HG03066 (cell line): Measurements from ENCODE around the gene OR10G2.
"Not testable (repeated sequence)": the region's sequence is repeated elsewhere in the genome, so short reads cannot be mapped to it uniquely, and the experiment has no call there.

Experiments
- ATAC-seq: cut with Tn5 transposase; IDR thresholded peaks from one replicate; pipeline ENCODE4 v1.9.1; 2021; ENCODE audit warnings: low read depth; ENCODE audit not compliant: unreplicated experiment

The OR10G2 gene, protein sequence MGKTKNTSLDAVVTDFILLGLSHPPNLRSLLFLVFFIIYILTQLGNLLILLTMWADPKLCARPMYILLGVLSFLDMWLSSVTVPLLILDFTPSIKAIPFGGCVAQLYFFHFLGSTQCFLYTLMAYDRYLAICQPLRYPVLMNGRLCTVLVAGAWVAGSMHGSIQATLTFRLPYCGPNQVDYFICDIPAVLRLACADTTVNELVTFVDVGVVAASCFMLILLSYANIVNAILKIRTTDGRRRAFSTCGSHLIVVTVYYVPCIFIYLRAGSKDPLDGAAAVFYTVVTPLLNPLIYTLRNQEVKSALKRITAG

DNA sequence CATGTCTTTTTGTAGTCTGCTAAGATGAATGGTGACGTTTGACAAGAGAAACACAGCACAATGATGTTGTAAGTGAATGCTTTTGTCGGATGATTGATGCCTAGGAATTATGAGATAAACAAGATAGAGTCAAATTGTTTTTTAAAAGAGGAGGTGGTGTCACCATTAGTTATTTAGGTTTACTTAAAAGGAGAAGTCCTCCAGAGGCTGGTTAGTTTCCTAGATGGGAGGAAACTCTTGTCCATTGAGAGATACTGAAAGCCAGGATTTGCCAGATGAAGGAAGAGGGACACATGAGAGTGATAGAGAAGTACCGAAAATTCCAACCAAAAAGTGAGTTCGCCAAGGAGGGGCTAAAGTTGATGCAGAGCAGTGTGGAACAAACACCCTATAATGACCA is at the start of gene OR10G2:
Gene OR10G2, minus strand, starts transcription at position 101 of the 400 bp plus-strand sequence. Its CDS starts 98 bp downstream, at position 3.
- ATAC-seq: no peak

DNA sequence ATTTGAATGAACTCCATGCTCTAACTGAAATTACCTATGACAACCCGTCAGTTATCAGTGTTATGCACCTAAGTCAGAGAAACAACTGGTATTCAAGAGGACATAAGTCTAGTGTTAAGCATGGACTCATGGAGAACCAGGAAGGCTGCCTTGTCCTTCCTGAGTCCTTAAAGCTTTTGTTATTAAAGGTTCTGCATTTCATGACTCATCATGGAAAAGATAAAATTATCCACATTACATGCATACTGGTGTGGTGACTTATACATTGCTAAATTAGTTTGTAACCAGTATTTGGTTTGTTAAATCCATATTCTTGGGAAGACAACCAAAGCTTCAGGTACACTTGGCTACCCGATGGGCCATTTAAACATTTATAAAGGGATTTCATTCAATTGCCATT is 45.3 kb upstream of the OR10G2 start:
- no peak for ATAC-seq

DNA sequence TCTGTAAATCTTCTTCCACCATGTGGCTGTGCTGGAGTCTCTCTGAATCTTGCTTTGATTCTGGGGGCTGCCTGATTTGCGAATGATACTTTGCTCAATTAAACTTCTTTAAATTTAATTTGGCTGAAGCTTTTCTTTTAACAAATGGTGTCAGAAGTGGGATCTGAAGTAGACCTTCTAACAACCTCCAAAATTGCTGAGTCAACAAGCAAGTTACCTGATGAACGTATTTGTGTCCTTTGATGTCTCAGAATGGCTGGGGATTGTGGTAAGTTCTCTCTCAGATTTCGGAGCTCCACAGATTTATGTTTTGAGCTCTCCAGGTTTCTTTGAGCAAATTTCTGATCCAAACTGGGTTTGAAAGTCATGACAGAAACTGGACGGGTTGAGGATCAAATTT is 40.8 kb upstream of the OR10G2 start:
- no peak for ATAC-seq

DNA sequence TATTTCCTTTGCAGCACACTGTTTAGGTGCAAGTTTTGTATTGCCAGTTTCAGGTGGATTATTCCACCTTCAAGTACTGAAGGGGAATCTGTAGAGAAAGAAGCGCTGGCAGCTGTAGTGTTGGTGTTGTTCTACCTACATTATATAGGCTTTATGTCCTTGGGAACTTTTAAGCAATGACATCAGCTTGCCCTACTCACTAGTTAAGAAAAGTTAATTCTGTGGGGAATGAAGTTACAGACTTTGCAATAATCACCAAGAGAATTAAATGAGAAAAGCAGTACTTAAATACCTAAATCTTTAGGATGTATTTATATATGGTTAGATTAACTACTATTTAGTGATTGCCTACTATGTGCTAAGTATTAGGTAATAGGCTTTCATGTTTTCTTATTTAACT is 39.0 kb upstream of the OR10G2 start, which contains the start of gene OR4E1:
Gene OR4E1, minus strand, starts transcription at position 101 of the 400 bp plus-strand sequence. CDS start 2,883 bp downstream, outside the sequence.
- ATAC-seq: no peak

DNA sequence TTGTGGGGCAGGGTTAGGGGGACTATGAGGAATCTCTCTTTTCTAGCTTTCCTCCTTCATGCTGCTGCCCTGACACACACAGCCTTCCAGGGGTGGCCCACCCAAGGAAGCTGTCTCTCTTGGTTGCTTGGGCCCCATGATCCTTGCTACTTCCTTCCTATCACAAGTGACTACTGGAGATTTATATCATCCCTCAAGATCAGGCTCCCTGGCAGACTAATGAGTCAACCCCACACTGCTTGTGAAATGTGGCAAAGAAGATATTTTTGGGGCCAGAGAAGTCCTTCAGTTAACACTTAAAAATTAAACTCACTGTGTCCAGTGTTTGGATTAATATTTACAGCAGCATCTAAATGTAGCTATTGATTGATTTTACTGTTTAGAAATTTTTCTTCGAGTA is 37.4 kb upstream of the OR10G2 start:
- ATAC-seq: no peak

DNA sequence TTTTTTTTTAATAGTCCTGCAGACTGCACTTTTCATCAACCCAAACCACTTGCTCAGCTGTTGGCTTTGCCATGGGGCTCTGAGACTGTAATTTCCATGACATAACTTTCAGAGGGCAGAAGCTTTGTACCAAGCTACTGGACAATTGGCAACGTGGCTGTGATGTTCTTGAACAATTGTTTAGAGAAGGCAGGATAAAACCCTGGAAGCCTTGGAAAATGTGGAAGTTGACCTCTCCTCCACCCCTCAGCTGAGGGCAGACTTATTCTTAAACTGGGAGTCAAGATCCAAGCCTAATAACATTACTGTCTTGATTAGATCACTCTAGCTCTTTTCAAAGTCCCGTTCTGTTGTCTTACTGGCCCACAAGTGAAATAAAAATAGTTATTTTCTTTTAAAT is 36.6 kb upstream of the OR10G2 start:
- no peak for ATAC-seq

DNA sequence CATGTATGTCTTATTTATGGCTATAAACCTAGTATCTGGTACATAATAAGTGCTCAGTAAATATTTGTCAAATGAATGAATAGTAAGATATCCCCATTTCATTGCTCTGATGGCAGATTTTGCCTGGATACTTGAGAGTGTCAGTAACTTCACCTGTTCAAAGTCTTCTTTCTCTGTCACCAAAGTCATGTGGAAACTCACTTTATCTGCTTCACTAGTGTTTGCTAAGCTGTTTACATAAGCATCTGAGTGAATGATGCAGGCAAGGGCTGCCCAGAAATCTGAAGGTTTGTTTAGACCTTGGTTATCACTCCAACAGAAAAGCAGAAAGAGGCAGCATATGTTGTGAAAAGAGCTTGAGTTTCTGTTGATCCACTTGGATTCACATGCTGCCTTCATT is 34.5 kb upstream of the OR10G2 start:
- no peak for ATAC-seq

DNA sequence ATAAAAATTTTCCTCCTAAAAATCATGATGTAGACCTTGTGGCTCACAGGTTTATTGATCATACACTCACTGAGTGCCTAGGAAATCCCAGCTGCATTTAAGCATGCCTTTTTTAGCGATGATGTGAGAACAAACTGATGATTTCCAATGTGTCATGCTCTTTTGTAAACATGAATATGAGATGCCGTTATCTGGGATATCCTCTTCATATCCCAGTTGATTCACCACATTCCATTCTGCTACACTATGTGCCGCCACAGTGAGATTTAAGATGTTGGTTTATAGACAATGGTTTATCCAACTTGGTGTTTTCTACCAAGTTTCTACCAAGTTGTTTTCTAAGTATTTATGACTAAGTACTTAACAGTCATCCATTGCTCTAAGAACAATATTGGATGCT is 33.6 kb upstream of the OR10G2 start:
- ATAC-seq: no peak

DNA sequence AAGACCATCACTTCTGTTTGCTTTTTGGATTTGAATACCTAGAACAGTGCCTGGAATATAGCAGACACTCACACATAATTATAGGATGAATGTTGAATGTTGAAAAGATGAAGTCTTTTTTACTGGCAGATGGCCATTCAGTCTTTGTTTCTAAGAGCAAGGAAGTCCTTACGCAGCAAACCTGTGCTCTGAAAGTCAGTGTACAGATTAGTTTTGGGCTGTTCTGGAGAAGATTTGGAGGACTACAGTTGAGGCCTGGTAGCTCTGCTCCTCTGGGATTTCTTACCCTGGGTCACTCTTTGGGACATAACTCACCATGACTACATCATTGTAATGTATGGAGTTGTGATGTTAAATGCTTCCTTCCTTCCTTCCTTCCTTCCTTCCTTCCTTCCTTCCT is 22.2 kb upstream of the OR10G2 start:
- ATAC-seq: no peak

DNA sequence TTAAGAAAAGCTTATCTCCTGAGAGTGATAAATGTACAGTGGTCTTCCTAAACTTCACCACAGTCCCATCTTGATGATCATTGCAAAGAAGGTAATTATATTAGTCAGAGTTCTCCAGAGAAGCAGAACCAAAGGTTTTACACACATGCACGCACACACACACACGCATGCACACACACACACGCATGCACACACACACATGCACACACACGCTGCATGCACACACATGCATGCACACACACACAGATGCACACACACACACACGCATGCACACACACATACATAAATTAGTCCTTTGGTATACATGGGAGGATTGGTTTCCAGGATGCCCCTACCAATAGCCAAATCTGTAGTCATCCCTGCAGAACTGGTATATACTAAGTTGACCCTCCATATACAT is 19.5 kb upstream of the OR10G2 start:
- no peak for ATAC-seq

DNA sequence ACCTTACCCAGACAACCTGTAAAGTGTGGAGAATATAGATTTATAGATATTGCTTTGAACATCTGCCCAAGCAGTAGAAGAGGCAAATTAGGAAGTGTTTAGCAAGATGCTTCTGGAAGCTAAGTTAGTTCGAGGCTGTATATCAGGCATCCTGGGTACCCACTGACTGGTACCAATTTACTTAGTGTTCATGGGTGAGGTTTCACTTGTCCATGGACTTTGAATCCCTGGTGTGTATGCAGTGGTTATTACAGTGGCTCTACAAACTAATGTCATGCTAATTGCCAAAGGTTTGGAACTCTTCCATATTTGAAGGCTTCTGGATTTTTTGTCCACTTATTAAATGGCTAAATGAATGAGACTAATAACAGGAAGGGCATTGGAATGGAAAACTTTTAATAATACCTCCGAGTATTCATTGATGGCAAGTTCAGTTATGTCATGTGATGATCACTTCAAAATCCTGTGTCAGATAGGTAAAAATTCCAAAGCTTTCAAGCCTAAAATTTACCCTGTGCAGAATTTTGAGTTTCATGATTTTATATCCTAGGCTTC is 18.7 kb upstream of the OR10G2 start, which contains the start of gene OR4E2:
Gene OR4E2, plus strand, starts transcription at position 505 of the 555 bp plus-strand sequence. CDS start 11,248 bp downstream, outside the sequence.
- ATAC-seq: no peak

DNA sequence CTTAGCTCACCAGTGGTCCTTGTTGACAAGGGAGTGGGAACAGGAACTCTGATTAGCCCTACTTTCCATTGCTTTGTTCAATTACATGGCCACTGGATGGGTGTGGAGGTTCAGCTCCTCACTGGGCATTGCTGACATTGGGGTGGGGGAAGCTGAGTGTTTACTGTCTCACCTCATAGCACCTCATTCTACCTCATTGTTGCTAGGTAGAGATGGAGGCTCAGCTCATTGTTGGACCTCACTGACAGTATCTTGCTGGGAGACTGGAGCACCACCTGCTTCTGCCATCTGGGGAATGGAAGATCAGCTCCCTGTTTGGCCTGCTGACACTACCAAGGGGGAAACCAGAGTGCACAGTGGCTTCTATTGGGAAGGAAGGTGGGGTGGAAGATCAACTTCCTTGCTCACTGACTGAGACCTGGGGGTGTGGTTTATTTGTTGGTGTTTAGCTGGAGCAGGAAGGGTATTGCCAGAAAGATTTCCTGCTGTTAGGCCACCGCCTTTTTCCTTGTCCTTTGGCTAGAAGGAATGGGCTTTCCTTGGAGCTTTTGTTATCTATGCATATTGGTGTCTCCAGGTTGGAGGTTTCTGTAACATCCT is 17.6 kb upstream of the OR10G2 start:
- no peak for ATAC-seq

DNA sequence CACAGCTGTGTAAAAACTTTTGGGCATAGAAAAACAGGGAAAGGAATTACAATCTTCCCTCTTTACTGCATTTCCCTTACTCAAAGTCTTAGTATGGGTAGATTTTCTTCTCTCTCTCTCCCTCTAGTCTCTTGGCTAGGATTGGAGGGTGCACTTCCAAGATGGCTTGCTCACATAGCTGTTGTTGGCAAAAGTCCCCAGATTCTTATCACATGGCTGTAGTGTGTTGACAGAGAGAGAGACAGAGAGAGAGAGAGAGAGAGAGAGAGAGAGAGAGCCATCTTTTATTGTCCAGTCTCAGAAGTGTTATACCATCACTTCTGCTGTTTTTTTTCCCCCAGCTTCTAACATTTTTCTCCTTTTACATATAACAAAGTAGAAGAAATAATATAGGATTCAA is 12.6 kb upstream of the OR10G2 start:
- ATAC-seq: no peak

DNA sequence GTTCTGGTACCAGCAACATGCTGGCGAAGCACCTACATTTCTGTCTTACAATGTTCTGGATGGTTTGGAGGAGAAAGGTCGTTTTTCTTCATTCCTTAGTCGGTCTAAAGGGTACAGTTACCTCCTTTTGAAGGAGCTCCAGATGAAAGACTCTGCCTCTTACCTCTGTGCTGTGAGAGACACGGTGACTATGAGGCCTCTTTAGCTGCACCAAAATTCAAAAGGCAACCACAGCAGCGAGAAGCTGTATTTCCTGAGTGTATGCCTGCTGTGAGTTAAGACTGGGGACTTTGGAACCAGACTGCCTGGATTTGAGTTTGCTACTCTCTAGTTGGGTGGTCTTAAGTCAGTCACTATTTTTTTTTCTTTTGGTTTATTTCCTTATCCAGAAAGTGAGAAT is 8.7 kb upstream of the OR10G2 start:
- ATAC-seq: no peak

DNA sequence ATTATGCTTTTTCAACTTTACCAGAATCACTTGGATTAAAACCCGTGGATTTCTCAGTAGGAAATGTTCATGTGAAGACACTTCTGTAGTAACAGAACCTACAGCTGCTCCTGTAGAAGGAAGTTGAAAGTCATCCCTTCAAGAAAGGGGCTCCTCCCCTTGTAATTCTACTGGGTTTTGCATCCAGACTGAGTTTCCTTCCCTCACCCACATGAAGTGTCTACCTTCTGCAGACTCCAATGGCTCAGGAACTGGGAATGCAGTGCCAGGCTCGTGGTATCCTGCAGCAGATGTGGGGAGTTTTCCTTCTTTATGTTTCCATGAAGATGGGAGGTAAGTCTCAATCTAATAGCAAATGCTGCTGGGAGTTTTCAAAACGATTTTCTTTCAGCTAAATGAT is 7.9 kb upstream of the OR10G2 start:
- no peak for ATAC-seq

DNA sequence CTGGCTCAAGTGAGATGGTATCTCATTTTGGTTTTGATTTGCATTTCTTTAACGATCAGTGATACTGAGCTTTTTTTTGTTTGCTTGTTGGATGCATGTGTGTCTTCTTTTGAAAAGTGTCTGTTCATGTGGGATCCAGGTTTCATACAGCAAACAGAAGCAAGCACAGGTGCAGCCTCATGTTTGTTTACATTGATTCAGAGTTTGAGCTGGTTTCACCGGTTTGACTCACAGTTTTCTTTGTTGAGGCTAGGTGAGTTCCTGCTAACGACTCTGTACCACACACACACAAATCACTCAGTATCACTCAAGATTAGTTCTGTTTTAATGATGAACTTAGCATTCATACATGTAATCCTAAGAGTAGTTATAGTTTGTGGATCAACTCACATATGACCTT is 3.7 kb downstream of the OR10G2 start:
- no peak for ATAC-seq

DNA sequence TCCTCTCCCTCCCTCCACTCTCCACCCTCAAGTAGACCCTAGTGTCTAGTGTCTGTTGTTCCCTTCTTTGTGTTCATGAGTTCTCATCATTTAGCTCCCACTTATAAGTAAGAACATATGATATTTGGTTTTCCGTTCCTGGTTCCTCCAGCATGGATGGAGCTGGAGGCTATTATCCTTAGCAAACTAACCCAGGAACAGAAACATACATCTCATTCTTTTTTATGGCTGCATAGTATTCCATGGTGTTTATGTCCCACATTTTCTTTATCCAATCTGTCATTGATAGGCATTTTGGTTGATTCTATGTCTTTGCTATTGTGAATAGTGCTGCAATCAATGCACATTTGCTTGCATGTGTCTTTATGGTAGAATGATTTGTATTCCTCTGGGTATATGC is 4.2 kb downstream of the OR10G2 start:
- ATAC-seq: not testable (repeated sequence)

DNA sequence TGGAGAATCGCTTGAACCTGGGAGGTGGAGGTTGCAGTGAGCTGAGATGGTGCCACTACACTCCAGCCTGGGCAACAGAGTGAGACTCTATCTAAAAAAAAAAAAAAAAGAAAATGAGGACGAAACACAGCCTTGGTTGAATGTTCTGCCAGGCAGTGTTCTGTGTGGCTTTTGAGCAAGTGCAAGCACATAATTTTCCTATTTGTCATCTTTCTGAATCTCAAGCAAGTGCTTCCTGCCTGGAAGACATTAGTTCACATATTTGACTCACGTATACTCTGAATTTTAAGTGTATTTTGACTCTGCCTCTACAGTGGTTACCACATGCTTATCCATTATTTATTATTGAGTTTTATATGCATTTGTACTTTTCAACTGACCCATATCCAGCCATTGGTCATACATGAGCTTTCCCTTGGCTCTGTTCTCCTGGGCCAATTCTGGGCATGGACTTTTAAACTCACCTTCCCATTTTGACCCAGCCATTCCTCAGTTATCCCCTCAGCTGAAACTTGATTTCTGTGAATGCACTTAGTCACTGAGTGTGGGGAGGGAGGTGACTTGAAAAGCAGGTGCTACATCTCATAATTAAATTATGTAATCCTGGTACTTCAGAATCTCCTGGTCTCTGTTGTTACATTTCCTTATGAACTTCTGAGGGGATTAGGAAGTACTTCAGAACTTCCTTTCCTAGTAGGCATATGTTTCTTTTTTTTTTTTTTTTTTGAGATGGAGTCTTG is 8.1 kb downstream of the OR10G2 start:
- no peak for ATAC-seq

DNA sequence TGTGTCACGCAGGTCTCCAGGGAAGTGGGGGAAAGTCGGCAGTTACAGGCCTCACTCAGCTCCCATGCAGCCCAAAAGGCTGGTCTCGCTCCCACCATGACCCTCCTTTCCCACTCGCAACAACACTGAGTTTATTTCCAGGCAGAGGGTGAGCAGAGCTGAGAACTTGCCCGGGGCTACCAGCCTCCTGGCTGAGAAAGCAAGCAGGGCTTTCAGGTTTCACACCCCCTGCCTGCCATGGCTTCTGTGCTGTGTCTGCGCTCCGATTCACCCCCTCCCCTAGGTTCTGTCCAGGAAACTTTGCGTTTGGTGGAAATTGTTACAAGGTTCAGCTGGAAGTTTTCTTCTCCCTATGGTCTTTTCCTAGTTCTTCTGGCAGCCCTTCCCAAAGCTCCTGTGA is 17.1 kb downstream of the OR10G2 start:
- ATAC-seq: no peak

DNA sequence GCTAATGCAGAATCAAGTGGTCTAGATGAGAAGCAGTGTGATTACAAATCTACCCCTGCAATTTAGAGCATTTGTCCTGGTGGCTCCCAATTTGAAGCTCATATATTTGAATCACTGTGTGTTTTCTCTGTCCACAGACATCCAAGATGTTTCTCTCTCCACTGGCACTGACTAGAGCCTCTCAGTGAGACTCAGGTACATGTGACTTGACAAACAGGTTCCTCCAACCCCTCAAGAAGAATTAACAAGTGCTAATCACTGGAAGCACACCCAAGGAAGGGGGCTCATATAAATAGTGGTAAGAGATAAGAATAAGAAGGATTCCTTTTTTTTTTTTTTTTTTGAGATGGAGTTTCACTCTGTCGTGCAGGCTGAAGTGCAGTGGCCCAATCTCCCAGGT is 20.5 kb downstream of the OR10G2 start:
- ATAC-seq: no peak

DNA sequence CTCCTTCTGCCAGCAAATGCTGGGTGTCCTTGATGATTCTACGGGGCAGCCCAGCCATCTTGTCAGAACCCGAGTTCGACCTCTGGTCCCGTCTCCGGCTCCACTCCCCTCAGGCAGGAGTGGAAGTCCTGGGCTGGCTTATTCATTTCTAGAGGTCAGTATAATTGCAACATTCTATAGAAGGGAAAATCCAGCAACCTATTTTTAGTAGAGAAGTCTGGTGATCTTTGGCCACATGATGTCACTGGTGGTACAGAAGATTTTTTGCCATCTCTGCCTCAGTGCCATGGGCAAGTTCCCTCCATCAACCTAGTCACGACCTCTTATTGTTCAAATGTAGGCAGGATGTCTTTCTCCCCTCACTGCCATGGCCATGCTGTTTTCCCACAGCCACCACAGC is 22.4 kb downstream of the OR10G2 start:
- no peak for ATAC-seq
